Activated CD4-positive, alpha-beta memory T cell treated with anti-CD3 and anti-CD28 coated beads, Interleukin-2, amount 10 ng/mL, durations not matched to agents 7 days and 5 days (primary cell): Measurements from ENCODE around the gene CEP126. TPM values are rescaled to one million over a fixed set of nuclear protein-coding genes. Genes with fewer than 3 reads are reported as not detected.

Experiments
- CTCF ChIA-PET: fragments of 350-600 bp; sonication (Branson Sonifier 250); formaldehyde crosslinking; loops from one replicate; lab custom pipeline; 2021; ENCODE audit warnings: antibody characterized with exemption, inconsistent platforms; lab: Charles Lee
- POLR2A ChIA-PET: fragments of 350-600 bp; sonication (Branson Sonifier 250); formaldehyde crosslinking; loops from one replicate; lab custom pipeline; 2021; ENCODE audit warnings: antibody characterized with exemption; lab: Charles Lee
- DNase-seq: peaks from one replicate; pipeline ENCODE4 v3.0.0-alpha.2; 2020
- H3K27ac Mint-ChIP-seq: one replicate; pipeline ENCODE4 v1.8.0; 2021; ENCODE audit warnings: mild to moderate bottlenecking, mixed read lengths
- H3K27me3 Mint-ChIP-seq: one replicate; pipeline ENCODE4 v1.8.0; 2021; ENCODE audit warnings: mixed read lengths
- H3K36me3 Mint-ChIP-seq: one replicate; pipeline ENCODE4 v1.8.0; 2021; ENCODE audit warnings: low read depth, mixed read lengths
- H3K4me1 Mint-ChIP-seq: one replicate; pipeline ENCODE4 v1.8.0; 2021; ENCODE audit warnings: mixed read lengths
- H3K4me3 Mint-ChIP-seq: one replicate; pipeline ENCODE4 v1.8.0; 2021; ENCODE audit warnings: mild to moderate bottlenecking, mixed read lengths
- H3K9me3 Mint-ChIP-seq: one replicate; pipeline ENCODE4 v1.8.0; 2021; ENCODE audit warnings: mixed read lengths
- total RNA-seq, 2 experiments: library from RNA; stranded (reverse); gene quantifications; one replicate each; pipeline ENCODE4 v1.2.3, GENCODE V29; 2021

The CEP126 gene
- total RNA-seq, 2 experiments from 2014 or later, result 0.45 to 1.0 TPM

DNA sequence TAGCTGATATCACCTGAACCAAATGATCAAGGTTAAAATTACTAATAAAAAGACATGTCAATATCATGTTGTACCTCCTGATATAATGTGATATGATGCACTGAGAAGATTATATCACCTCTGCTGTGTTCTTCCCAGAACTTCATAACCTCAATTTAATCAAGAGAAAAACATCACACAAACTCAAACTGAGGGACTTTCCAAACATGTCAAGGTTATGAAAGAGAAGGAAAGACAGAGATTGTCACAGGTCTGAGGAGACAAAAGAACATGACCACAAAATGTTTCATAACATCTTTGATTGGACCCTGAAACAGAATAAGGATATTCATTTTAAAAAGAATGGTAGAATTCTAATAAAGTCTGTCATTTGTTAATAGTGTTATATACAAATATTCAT lies 89.4 kb downstream of the CEP126 start:
- Mint-ChIP-seq H3K4me3 (no peak overlapping the region), H3K27ac (no peak overlapping the region), H3K4me1 (peaks cover 2% of the 10 kb centered on the region), H3K36me3 (no peaks in the 10 kb centered on the region), H3K27me3 (no peaks in the 10 kb centered on the region), H3K9me3 (no peaks in the 10 kb centered on the region)
- POLR2A ChIA-PET, result no interaction called here
- CTCF ChIA-PET, result interaction anchor here (1.2 to 1.5 kb wide), 3 partner anchors 9 to 144 kb away, joined by 3 read pairs; partner anchors contain the start of gene CEP126
- no peak for DNase-seq

GRCh38 chr11:102005306-102005705 lies 90.5 kb downstream of the CEP126 start:
- POLR2A ChIA-PET, result no interaction called here
- Mint-ChIP-seq H3K36me3 (no peaks in the 10 kb centered on the region), H3K27ac (no peak overlapping the region), H3K9me3 (no peaks in the 10 kb centered on the region), H3K27me3 (peaks cover 7% of the 10 kb centered on the region), H3K4me3 (no peak overlapping the region), H3K4me1 (peaks cover 2% of the 10 kb centered on the region)
- CTCF ChIA-PET, result interaction anchor here (0.7 to 5.0 kb wide), 2 partner anchors 91 to 144 kb away, joined by 3 to 60 read pairs; partner anchors contain the start of gene CEP126
- DNase-seq, result no peak

DNA sequence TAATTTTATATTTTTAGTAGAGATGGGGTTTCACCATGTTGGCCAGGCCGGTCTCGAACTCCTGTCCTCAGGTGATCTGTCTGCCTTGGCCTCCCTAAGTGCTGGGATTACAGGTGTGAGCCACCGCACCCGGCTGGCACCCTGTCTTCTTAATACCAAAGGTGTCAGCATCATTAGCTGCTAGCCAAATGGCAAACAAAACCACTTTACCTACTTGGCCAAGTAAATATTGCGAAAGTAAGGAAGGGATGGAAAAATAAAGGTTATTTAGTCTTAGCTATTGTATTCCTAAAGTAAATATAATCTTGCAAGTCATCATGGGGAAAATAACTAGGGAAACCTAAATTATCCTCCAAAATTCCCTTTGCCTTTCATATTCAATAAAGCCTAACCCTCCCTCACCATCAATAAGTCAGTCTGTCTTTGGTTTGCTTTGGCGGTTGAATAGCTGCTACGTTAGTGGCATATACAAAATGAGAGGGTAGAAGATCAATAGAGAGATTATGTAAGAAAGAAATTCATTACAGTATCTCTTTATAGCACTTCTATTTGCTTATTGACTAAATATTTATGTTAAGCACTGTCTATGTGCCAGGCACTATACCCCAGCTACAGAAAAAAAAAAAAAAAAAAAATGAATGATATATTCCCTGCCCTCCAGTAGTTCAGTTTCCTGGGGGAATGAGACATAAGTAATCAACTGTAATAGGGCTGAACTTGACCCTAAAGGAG lies 92.2 kb downstream of the CEP126 start:
- Mint-ChIP-seq H3K27ac (no peak overlapping the region), H3K4me3 (no peak overlapping the region), H3K9me3 (no peaks in the 10 kb centered on the region), H3K36me3 (no peaks in the 10 kb centered on the region), H3K4me1 (peaks cover 2% of the 10 kb centered on the region), H3K27me3 (peaks cover 8% of the 10 kb centered on the region)
- CTCF ChIA-PET, result interaction anchor here (0.6 to 5.0 kb wide), 21 partner anchors 9 to 1112 kb away, joined by 3 to 60 read pairs (median 4); partner anchors contain the start of gene CEP126
- no peak for DNase-seq
- POLR2A ChIA-PET, result no interaction called here

- no peak overlapping the region for H3K27ac Mint-ChIP-seq
- no peaks in the 10 kb centered on the region for H3K36me3 Mint-ChIP-seq
- DNase-seq, result no peak
- H3K27me3 Mint-ChIP-seq, result peaks cover 8% of the 10 kb centered on the region
- ChIA-PET POLR2A (no interaction called here), CTCF (interaction anchor here (0.6 to 5.0 kb wide), 19 partner anchors 10 to 198 kb away, joined by 3 to 60 read pairs (median 4); partner anchors contain the start of gene CEP126)
- peaks cover 9% of the 10 kb centered on the region for H3K4me1 Mint-ChIP-seq
- no peak overlapping the region for H3K4me3 Mint-ChIP-seq
- no peaks in the 10 kb centered on the region for H3K9me3 Mint-ChIP-seq
Measured at GRCh38 chr11:102007567-102008437, 93.0 kb downstream of the CEP126 start.

DNA sequence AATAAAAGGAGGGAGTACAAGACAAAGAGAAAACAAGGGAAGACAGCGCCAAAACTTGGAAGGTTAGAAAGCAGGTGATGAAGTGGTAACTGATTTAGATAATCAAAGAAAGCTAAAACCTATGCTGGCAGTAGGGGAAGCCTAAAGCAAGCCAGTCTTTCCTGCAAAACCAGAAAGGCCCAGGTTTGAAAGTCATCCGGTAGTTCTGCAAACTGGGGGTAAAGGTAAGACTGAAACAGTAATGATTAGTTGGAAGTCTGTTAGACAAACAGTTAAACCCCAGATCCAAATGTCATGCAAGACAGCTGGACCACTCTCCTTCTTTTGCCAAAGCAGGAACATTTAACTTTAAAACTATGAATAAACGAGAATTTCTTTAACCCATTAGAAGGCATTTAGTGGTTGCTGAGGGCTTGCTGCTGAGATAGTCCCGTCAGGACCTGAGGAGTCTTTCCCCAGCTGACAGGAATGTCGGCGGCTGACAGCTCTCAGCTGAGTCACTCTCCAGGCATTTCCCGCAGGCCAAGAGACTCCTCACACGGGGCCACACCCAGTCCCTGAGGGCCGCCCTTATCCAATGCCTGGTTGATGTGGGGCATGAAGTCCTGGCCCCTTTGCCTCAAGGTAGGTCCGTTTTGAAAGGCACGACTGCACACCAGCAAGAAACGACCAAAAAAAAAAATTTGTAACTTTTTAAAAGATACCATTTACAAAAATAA lies 96.1 kb downstream of the CEP126 start:
- Mint-ChIP-seq H3K9me3 (no peaks in the 10 kb centered on the region), H3K4me1 (peaks cover 9% of the 10 kb centered on the region), H3K36me3 (no peaks in the 10 kb centered on the region), H3K4me3 (no peak overlapping the region), H3K27ac (no peak overlapping the region), H3K27me3 (peaks cover 8% of the 10 kb centered on the region)
- CTCF ChIA-PET, result interaction anchor here (1.2 kb wide), 1 partner anchor 150 kb away, joined by 4 read pairs; no protein-coding TSS in a partner anchor
- POLR2A ChIA-PET, result no interaction called here
- DNase-seq, result no peak

- Mint-ChIP-seq H3K27me3 (peaks cover 10% of the 10 kb centered on the region), H3K4me1 (peaks cover 9% of the 10 kb centered on the region), H3K9me3 (no peaks in the 10 kb centered on the region), H3K36me3 (no peaks in the 10 kb centered on the region), H3K4me3 (no peak overlapping the region), H3K27ac (no peak overlapping the region)
- DNase-seq, result peak; percentile 28
- ChIA-PET CTCF (interaction anchor here (0.9 to 1.2 kb wide), 3 partner anchors 9 to 152 kb away, joined by 3 to 5 read pairs (median 3); partner anchors contain the start of gene CEP126), POLR2A (no interaction called here)
Measured at GRCh38 chr11:102012946-102013345, 98.1 kb downstream of the CEP126 start.

DNA sequence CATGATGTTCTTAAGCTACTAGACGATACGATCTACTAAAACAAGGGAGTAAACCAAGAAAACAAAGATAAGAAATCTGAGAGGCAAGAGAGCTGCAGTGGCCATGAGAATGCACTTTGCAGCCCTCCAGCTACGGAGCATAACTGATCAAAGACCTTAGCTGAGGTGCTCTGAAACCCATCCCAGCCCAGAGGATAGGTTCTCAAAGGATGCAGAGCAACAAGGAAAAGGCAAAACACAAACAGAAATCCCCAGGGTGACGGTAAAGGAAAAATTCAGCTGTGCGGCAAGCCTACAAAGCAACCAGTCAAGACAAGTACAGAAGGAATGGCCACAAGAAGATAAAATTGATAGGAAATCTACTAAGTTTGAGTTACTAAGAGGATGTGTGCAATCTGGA lies 99.9 kb downstream of the CEP126 start:
- DNase-seq, result no peak
- Mint-ChIP-seq H3K27me3 (peaks cover 8% of the 10 kb centered on the region), H3K4me1 (peaks cover 9% of the 10 kb centered on the region), H3K9me3 (no peaks in the 10 kb centered on the region), H3K36me3 (no peaks in the 10 kb centered on the region), H3K27ac (no peak overlapping the region), H3K4me3 (no peak overlapping the region)
- POLR2A ChIA-PET, result no interaction called here
- CTCF ChIA-PET, result interaction anchor here (0.6 kb wide), 1 partner anchor 305 kb away, joined by 3 read pairs; no protein-coding TSS in a partner anchor

- no peak overlapping the region for H3K27ac Mint-ChIP-seq
- DNase-seq, result no peak
- H3K4me3 Mint-ChIP-seq, result no peak overlapping the region
- CTCF ChIA-PET, result interaction anchor here (1.9 kb wide), 1 partner anchor 10 kb away, joined by 7 read pairs; no protein-coding TSS in a partner anchor
- POLR2A ChIA-PET, result no interaction called here
- peaks cover 2% of the 10 kb centered on the region for H3K27me3 Mint-ChIP-seq
- H3K9me3 Mint-ChIP-seq, result no peaks in the 10 kb centered on the region
- H3K4me1 Mint-ChIP-seq, result peaks cover 9% of the 10 kb centered on the region
- H3K36me3 Mint-ChIP-seq, result no peaks in the 10 kb centered on the region
Measured at GRCh38 chr11:102017026-102017425, 102.2 kb downstream of the CEP126 start.

DNA sequence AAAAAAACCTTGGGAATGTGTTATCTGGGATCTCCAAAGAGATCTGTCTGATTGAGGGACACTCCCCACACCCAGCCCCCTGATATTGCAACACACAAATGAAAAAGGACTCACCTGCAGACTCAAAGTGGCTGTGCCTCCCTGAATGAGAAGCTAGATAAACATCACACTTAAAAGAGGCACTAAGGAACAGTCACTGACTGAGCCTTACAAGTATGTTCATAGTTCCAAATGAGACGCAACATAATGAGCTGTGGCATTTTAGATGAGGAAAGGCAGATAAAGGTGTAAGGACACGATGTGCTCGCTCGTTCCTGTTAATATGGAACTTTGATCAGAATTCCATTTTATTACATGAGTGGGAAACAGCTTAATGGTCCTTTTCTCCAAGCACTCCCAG lies 111.4 kb downstream of the CEP126 start:
- CTCF ChIA-PET, result interaction anchor here (0.7 to 1.1 kb wide), 2 partner anchors 18 to 20 kb away, joined by 3 to 4 read pairs; no protein-coding TSS in a partner anchor
- Mint-ChIP-seq H3K9me3 (no peaks in the 10 kb centered on the region), H3K27me3 (peaks cover 9% of the 10 kb centered on the region), H3K4me1 (no peaks in the 10 kb centered on the region), H3K27ac (no peak overlapping the region), H3K36me3 (no peaks in the 10 kb centered on the region), H3K4me3 (no peak overlapping the region)
- POLR2A ChIA-PET, result no interaction called here
- DNase-seq, result no peak

GRCh38 chr11:102026959-102027358 lies 112.1 kb downstream of the CEP126 start:
- H3K27me3 Mint-ChIP-seq, result peaks cover 9% of the 10 kb centered on the region
- CTCF ChIA-PET, result interaction anchor here (0.7 to 1.4 kb wide), 2 partner anchors 19 kb away, joined by 3 to 4 read pairs; no protein-coding TSS in a partner anchor
- no peaks in the 10 kb centered on the region for H3K4me1 Mint-ChIP-seq

GRCh38 chr11:102036757-102037156 lies 121.9 kb downstream of the CEP126 start:
- Mint-ChIP-seq H3K36me3 (no peaks in the 10 kb centered on the region), H3K4me1 (no peaks in the 10 kb centered on the region), H3K27ac (no peak overlapping the region), H3K9me3 (no peaks in the 10 kb centered on the region), H3K27me3 (peaks cover 4% of the 10 kb centered on the region), H3K4me3 (no peak overlapping the region)
- POLR2A ChIA-PET, result no interaction called here
- DNase-seq, result no peak
- CTCF ChIA-PET, result no interaction called here

More at GRCh38 chr11:102026959-102027358, 112.1 kb downstream of the CEP126 start:
- DNase-seq, result no peak
- H3K4me3 Mint-ChIP-seq, result no peak overlapping the region
- POLR2A ChIA-PET, result no interaction called here
- no peak overlapping the region for H3K27ac Mint-ChIP-seq
- no peaks in the 10 kb centered on the region for H3K9me3 Mint-ChIP-seq
- no peaks in the 10 kb centered on the region for H3K36me3 Mint-ChIP-seq

- H3K27me3 Mint-ChIP-seq, result peaks cover 20% of the 10 kb centered on the region
- peaks cover 9% of the 10 kb centered on the region for H3K4me1 Mint-ChIP-seq
- no peak for DNase-seq
- CTCF ChIA-PET, result interaction anchor here (0.7 kb wide), 1 partner anchor 23 kb away, joined by 3 read pairs; no protein-coding TSS in a partner anchor
- H3K4me3 Mint-ChIP-seq, result no peak overlapping the region
- H3K9me3 Mint-ChIP-seq, result no peaks in the 10 kb centered on the region
- POLR2A ChIA-PET, result no interaction called here
- no peaks in the 10 kb centered on the region for H3K36me3 Mint-ChIP-seq
- H3K27ac Mint-ChIP-seq, result no peak overlapping the region
Measured at GRCh38 chr11:102046841-102047240, 132.0 kb downstream of the CEP126 start.
